ENCODE data around the gene SLAMF8. TPM values are rescaled to one million over a fixed set of nuclear protein-coding genes. Genes with fewer than 3 reads are reported as not detected.

SLAMF8 gene
- total and polyA plus RNA-seq, 2 donors (not counting 1 experiment from before 2014, with no cell fraction given), result 0.54 TPM; not detected in 1

DNA sequence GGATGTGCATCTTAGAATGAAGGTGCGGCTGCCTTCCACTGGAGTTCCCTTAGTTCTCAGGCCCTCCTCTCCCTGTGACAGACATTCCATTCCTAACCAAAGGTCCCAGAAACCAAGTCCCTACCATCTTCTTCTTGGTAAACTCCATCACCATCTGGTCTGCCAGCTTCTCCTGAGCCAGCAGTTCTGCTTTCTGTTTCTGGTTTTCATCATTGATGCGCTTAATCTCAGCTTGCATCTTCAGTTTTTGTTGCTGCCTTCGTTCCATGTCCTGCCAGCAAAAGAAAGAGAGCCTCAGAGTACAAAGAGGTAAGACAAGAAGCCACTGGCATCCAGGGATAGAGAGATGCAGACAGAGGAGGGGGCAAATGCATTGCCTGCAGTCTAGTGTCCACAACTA lies 53.8 kb downstream of the SLAMF8 start:
- Histone ChIP-seq H2AFZ (ENCODE audit: insufficient read depth, low read depth, low read length, poor library complexity, severe bottlenecking) (no peak overlapping the region), H3K9ac (ENCODE audit: low read length) (no peak overlapping the region), H3K4me2 (replicated peaks; ENCODE audit: low read depth, low read length, poor library complexity, severe bottlenecking) (no peak overlapping the region), H4K20me1 (ENCODE audit: control insufficient read depth, insufficient read depth, low read length, poor library complexity, severe bottlenecking) (no peaks in the 10 kb centered on the region), H3K79me2 (ENCODE audit: control insufficient read depth, insufficient read depth, low read length) (no peaks in the 10 kb centered on the region), H3K36me3 (replicated peaks in 1 of 2; ENCODE audit: control extremely low read depth in 1 of 2, control insufficient read depth in 1 of 2, extremely low read depth in 1 of 2, insufficient read depth in 2 of 2, low read length in 1 of 2) (no peaks in the 10 kb centered on the region), H3K9me3 (ENCODE audit: control extremely low read depth in 1 of 3, control insufficient read depth in 2 of 3, insufficient read depth in 1 of 3, low read length in 2 of 3) (no peaks in the 10 kb centered on the region), H3K27ac (ENCODE audit: low read length in 2 of 2) (no peak overlapping the region), H3K4me3 (ENCODE audit: control extremely low read depth in 1 of 5, extremely low read depth in 1 of 5, insufficient read depth in 1 of 5, low read depth in 2 of 5, low read length in 4 of 5) (no peak overlapping the region), H3K4me1 (ENCODE audit: control insufficient read depth in 2 of 2, insufficient read depth in 2 of 2, low read length in 2 of 2) (no peaks in the 10 kb centered on the region), H3K27me3 (replicated peaks in 1 of 4; ENCODE audit: control extremely low read depth in 1 of 4, control insufficient read depth in 3 of 4, insufficient read depth in 4 of 4, low read length in 3 of 4) (no peaks in the 10 kb centered on the region)
- Mint-ChIP-seq H3K9me3 (ENCODE audit: insufficient read depth) (no peaks in the 10 kb centered on the region), H3K4me3 (no peak overlapping the region), H3K27ac (no peak overlapping the region), H3K4me1 (no peaks in the 10 kb centered on the region), H3K27me3 (no peaks in the 10 kb centered on the region)
- WGBS (ENCODE audit: insufficient coverage), result 75% methylated on average over 2 of the region's 3 CpGs
- POLR2A ChIA-PET, result no interaction called here
- ATAC-seq (ENCODE audit: low read depth), result no peak
- TF ChIP-seq EZH2 (IDR thresholded peaks at IDR 0.05; ENCODE audit: borderline replicate concordance, insufficient read depth, low read depth, low read length, poor library complexity, severe bottlenecking) (no peak), CTCF (IDR thresholded peaks at IDR 0.05) (no peak)
- intact Hi-C loops (cut with micrococcal nuclease), result no loop called here
- no peak for DNase-seq
- CTCF ChIA-PET, result interaction anchor here (0.7 to 4.2 kb wide), 6 partner anchors 9 to 90 kb away, joined by 3 to 16 read pairs (median 3); no protein-coding TSS in a partner anchor

- no peaks in the 10 kb centered on the region for H4K20me1 ChIP-seq (ENCODE audit: control insufficient read depth, insufficient read depth, low read length, poor library complexity, severe bottlenecking)
- POLR2A ChIA-PET, result no interaction called here
- no peaks in the 10 kb centered on the region for H3K9me3 Mint-ChIP-seq (ENCODE audit: insufficient read depth)
- peaks cover under 1% of the 10 kb centered on the region for H3K4me1 Mint-ChIP-seq
- H3K9me3 ChIP-seq (ENCODE audit: control extremely low read depth in 1 of 3, control insufficient read depth in 2 of 3, insufficient read depth in 1 of 3, low read length in 2 of 3), result no peaks in the 10 kb centered on the region
- 85% methylated on average over 5 of the region's 6 CpGs for WGBS (ENCODE audit: insufficient coverage)
- CTCF ChIA-PET, result interaction anchor here (1.0 to 4.2 kb wide), 2 partner anchors 11 to 83 kb away, joined by 3 to 16 read pairs; no protein-coding TSS in a partner anchor
- H3K9ac ChIP-seq (ENCODE audit: low read length), result no peak overlapping the region
- ATAC-seq (ENCODE audit: low read depth) (no peak), DNase-seq (no peak)
- no peak overlapping the region for H3K4me3 ChIP-seq (ENCODE audit: control extremely low read depth in 1 of 5, extremely low read depth in 1 of 5, insufficient read depth in 1 of 5, low read depth in 2 of 5, low read length in 4 of 5)
- H3K79me2 ChIP-seq (ENCODE audit: control insufficient read depth, insufficient read depth, low read length), result no peaks in the 10 kb centered on the region
- no peaks in the 10 kb centered on the region for H3K27me3 ChIP-seq (replicated peaks in 1 of 4; ENCODE audit: control extremely low read depth in 1 of 4, control insufficient read depth in 3 of 4, insufficient read depth in 4 of 4, low read length in 3 of 4)
- no peak overlapping the region for H2AFZ ChIP-seq (ENCODE audit: insufficient read depth, low read depth, low read length, poor library complexity, severe bottlenecking)
- no peak overlapping the region for H3K4me2 ChIP-seq (replicated peaks; ENCODE audit: low read depth, low read length, poor library complexity, severe bottlenecking)
- intact Hi-C loops (cut with micrococcal nuclease), result no loop called here
- H3K27ac ChIP-seq (ENCODE audit: low read length in 2 of 2), result no peak overlapping the region
- no peaks in the 10 kb centered on the region for H3K4me1 ChIP-seq (ENCODE audit: control insufficient read depth in 2 of 2, insufficient read depth in 2 of 2, low read length in 2 of 2)
- no peaks in the 10 kb centered on the region for H3K36me3 ChIP-seq (replicated peaks in 1 of 2; ENCODE audit: control extremely low read depth in 1 of 2, control insufficient read depth in 1 of 2, extremely low read depth in 1 of 2, insufficient read depth in 2 of 2, low read length in 1 of 2)
- no peak overlapping the region for H3K4me3 Mint-ChIP-seq
- no peaks in the 10 kb centered on the region for H3K27me3 Mint-ChIP-seq
- TF ChIP-seq EZH2 (IDR thresholded peaks at IDR 0.05; ENCODE audit: borderline replicate concordance, insufficient read depth, low read depth, low read length, poor library complexity, severe bottlenecking), result no peak
- TF ChIP-seq CTCF (IDR thresholded peaks at IDR 0.05), result no peak
- no peak overlapping the region for H3K27ac Mint-ChIP-seq
Measured at GRCh38 chr1:159881622-159882526, 55.2 kb downstream of the SLAMF8 start.
